Caco-2 (cell line): ENCODE results near the gene DDRGK1. TPM values are rescaled to one million over a fixed set of nuclear protein-coding genes. Genes with fewer than 3 reads are reported as not detected.

Source experiments
- BruUV-seq: library from RNA; stranded (reverse); fragments of 400-500 nt; replicated peaks from 2 replicates; lab custom pipeline; 2021; lab: Mats Ljungman, UMichigan
- CTCF ChIA-PET: fragments of 300-600 bp; sonication (Branson Sonifier 250); formaldehyde crosslinking; loops from one replicate; lab custom pipeline; 2022; ENCODE audit warnings: antibody characterized with exemption; lab: Charles Lee
- POLR2A ChIA-PET: fragments of 300-600 bp; sonication (Branson Sonifier 250); formaldehyde crosslinking; loops from one replicate; lab custom pipeline; 2022; ENCODE audit warnings: antibody characterized with exemption; lab: Charles Lee
- DNase-seq, 2 experiments: peaks; one replicate each; pipeline versions ENCODE4 v3.0.0 to v3.0.0-alpha.2; 2020 to 2022
- H3K27me3 ChIP-seq: replicated peaks from 2 replicates; pipeline ENCODE4 v1.6.0; 2011; ENCODE audit warnings: low read length; ENCODE audit not compliant: control insufficient read depth, insufficient read depth
- H3K36me3 ChIP-seq: 2 replicates; pipeline ENCODE4 v1.5.1; 2011; ENCODE audit warnings: low read length; ENCODE audit not compliant: control insufficient read depth, insufficient read depth
- H3K4me1 ChIP-seq: fragments of 250-450 bp; sonication (Bioruptor Pico); 2 replicates; pipeline ENCODE4 v1.5.1; 2020; ENCODE audit warnings: mild to moderate bottlenecking
- H3K4me3 ChIP-seq: 2 replicates; pipeline ENCODE4 v1.5.1; 2011; ENCODE audit warnings: low read depth, mild to moderate bottlenecking, control low read depth, low read length
- H3K9me3 ChIP-seq: fragments of 250-450 bp; sonication (Bioruptor Pico); 2 replicates; pipeline ENCODE4 v1.5.1; 2020; ENCODE audit warnings: mild to moderate bottlenecking, moderate library complexity
- H3K27ac Mint-ChIP-seq: one replicate; pipeline ENCODE4 v1.8.0; 2022; ENCODE audit warnings: mixed read lengths; ENCODE audit not compliant: unreplicated experiment
- H3K27me3 Mint-ChIP-seq: one replicate; pipeline ENCODE4 v1.8.0; 2022; ENCODE audit warnings: mixed read lengths; ENCODE audit not compliant: insufficient read depth, unreplicated experiment
- H3K36me3 Mint-ChIP-seq: one replicate; pipeline ENCODE4 v1.8.0; 2022; ENCODE audit warnings: mild to moderate bottlenecking, mixed read lengths; ENCODE audit not compliant: insufficient read depth, unreplicated experiment
- H3K4me1 Mint-ChIP-seq: one replicate; pipeline ENCODE4 v1.8.0; 2022; ENCODE audit warnings: low read depth, mixed read lengths; ENCODE audit not compliant: unreplicated experiment
- H3K4me3 Mint-ChIP-seq: one replicate; pipeline ENCODE4 v1.8.0; 2022; ENCODE audit warnings: mild to moderate bottlenecking, moderate library complexity, mixed read lengths; ENCODE audit not compliant: unreplicated experiment
- H3K9me3 Mint-ChIP-seq: one replicate; pipeline ENCODE4 v1.8.0; 2022; ENCODE audit warnings: mixed read lengths; ENCODE audit not compliant: unreplicated experiment
- intact Hi-C: fragments of 100-400 bp; cut with micrococcal nuclease; formaldehyde crosslinking; loops from one replicate; pipeline ENCODE4 v1.10.0; 2022; ENCODE audit not compliant: unreplicated experiment
- total RNA-seq: library from RNA; stranded (reverse); gene quantifications from 2 replicates; pipeline ENCODE4 v1.2.3, GENCODE V29; 2022
- TF ChIP-seq, protein P1 (sequence below), 2 experiments: fragments of 200-600 bp in 1 of 2; IDR thresholded peaks; 1 replicate in 1 of 2; 2 replicates in 1 of 2; pipeline versions ENCODE4 v1.5.1 to v1.8.0; 2011 to 2022; ENCODE audit warnings: antibody characterized with exemption in 1 of 2, control low read depth in 1 of 2, inconsistent platforms in 1 of 2, low read depth in 1 of 2, low read length in 1 of 2, mild to moderate bottlenecking in 1 of 2, moderate library complexity in 1 of 2; ENCODE audit not compliant: insufficient read depth in 1 of 2, severe bottlenecking in 1 of 2, unreplicated experiment in 1 of 2

Gene DDRGK1
- total RNA-seq, 1 experiment from 2014 or later = 84.8 TPM

DNA sequence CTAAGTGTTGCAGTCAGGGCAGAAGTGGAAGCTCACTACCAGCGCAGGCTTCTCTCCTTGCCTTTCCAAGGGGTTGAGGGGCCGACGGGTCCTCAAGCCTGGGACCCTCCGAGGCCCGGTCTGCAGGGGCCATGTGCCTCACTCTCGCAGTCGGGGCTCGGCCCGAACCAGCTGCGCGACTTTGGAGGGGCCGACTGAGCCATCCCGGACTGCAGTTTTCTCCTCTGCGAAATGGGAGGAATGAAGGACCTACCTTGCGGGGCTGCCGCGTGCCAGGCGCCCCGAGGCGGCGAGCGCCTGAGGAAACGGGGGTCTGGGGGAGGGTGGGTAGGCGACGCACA, 36.8 kb downstream of the DDRGK1 start:
- intact Hi-C loops = no loop called here

DNA sequence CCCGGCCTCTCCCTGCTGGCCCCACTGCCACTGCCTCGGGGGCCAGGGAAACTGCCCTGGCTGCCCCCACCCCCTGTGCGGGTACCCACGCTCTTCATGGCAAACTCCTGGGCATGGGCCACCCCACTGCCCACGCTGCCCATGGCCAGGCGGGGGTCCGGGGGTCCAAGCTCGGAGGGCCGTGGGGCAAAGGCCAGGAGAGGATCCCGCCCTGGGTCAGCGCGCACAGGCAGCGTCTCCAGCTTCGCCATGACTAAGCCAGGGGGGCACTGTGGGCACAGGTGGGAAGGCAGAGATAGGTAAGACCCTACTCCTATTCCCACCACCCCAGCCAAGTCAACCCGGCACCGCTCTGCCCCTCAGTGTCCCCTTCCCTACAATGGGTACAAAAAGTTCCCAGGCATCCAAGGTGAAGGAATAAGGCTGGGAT, 37.6 kb downstream of the DDRGK1 start:
- BruUV-seq = no TSS peak
- H3K4me1 Mint-ChIP-seq = no peaks in the 10 kb centered on the region
- Histone ChIP-seq H3K4me1 (peaks cover 5% of the 10 kb centered on the region; the same call in 1 of the 2 replicates), H3K9me3 (no peaks in the 10 kb centered on the region), H3K4me3 (no peak overlapping the region), H3K27me3 (no peaks in the 10 kb centered on the region), H3K36me3 (no peaks in the 10 kb centered on the region)
- no peak overlapping the region for H3K27ac Mint-ChIP-seq
- no peak for DNase-seq
- no peaks in the 10 kb centered on the region for H3K36me3 Mint-ChIP-seq
- intact Hi-C loops = no loop called here
- CTCF ChIA-PET = no interaction called here
- H3K27me3 Mint-ChIP-seq = no peaks in the 10 kb centered on the region
- POLR2A ChIA-PET = no interaction called here
- TF ChIP-seq, protein P1, sequence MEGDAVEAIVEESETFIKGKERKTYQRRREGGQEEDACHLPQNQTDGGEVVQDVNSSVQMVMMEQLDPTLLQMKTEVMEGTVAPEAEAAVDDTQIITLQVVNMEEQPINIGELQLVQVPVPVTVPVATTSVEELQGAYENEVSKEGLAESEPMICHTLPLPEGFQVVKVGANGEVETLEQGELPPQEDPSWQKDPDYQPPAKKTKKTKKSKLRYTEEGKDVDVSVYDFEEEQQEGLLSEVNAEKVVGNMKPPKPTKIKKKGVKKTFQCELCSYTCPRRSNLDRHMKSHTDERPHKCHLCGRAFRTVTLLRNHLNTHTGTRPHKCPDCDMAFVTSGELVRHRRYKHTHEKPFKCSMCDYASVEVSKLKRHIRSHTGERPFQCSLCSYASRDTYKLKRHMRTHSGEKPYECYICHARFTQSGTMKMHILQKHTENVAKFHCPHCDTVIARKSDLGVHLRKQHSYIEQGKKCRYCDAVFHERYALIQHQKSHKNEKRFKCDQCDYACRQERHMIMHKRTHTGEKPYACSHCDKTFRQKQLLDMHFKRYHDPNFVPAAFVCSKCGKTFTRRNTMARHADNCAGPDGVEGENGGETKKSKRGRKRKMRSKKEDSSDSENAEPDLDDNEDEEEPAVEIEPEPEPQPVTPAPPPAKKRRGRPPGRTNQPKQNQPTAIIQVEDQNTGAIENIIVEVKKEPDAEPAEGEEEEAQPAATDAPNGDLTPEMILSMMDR (IDR thresholded peaks at IDR 0.05; ENCODE audit: insufficient read depth in 1 of 2, low read depth in 1 of 2, low read length in 1 of 2, severe bottlenecking in 1 of 2, unreplicated experiment in 1 of 2) = no peak
- no peak overlapping the region for H3K4me3 Mint-ChIP-seq
- H3K9me3 Mint-ChIP-seq = no peaks in the 10 kb centered on the region

More for the DNA sequence above, 36.8 kb downstream of the DDRGK1 start:
- Histone ChIP-seq H3K36me3 (no peaks in the 10 kb centered on the region), H3K4me3 (no peak overlapping the region), H3K27me3 (no peaks in the 10 kb centered on the region), H3K9me3 (no peaks in the 10 kb centered on the region), H3K4me1 (peaks cover 8% of the 10 kb centered on the region; the same call in 1 of the 2 replicates)
- Mint-ChIP-seq H3K4me1 (no peaks in the 10 kb centered on the region), H3K36me3 (peaks cover 7% of the 10 kb centered on the region), H3K4me3 (no peak overlapping the region), H3K9me3 (no peaks in the 10 kb centered on the region), H3K27ac (no peak overlapping the region), H3K27me3 (peaks cover 3% of the 10 kb centered on the region)
- CTCF ChIA-PET = no interaction called here
- TF ChIP-seq, protein P1 (IDR thresholded peaks at IDR 0.05; ENCODE audit: insufficient read depth in 1 of 2, low read depth in 1 of 2, low read length in 1 of 2, severe bottlenecking in 1 of 2, unreplicated experiment in 1 of 2) = no peak
- no TSS peak for BruUV-seq
- DNase-seq = no peak
- POLR2A ChIA-PET = interaction anchor here (0.7 kb wide), 1 partner anchor 8 kb away, joined by 3 read pairs; no protein-coding TSS in a partner anchor

DNA sequence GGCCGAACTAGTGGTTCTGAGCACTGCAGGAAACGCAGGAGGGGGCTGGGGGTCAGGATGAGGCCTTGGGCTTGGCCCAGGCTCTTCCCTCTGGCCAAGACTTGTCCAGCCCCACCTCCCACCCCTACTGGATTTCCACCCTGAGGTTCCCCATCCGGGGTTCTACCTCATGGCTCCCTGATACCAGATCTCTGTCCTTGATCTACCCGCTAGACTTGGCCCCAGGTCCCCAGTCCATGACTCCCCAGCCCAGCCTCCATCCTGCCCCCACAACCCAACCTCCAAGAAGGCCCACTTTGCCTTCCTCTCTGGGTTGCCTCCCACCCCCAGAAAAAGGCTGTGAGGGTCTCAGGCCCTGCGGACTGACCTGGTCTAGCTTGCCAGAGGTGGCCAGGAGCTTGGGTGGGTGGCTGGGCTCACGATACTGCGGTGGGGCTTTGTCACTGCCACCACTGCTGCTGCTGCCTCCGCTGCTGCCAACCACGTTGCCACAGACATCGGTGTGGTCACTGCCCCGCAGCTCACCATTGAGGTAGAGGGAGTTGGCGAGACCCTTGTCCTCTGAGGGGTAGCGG, 38.1 kb downstream of the DDRGK1 start:
- no TSS peak for BruUV-seq
- no peak for DNase-seq
- Histone ChIP-seq H3K4me1 (peaks cover 5% of the 10 kb centered on the region; the same call in 1 of the 2 replicates), H3K9me3 (no peaks in the 10 kb centered on the region), H3K36me3 (no peaks in the 10 kb centered on the region), H3K4me3 (no peak overlapping the region), H3K27me3 (no peaks in the 10 kb centered on the region)
- Mint-ChIP-seq H3K27me3 (no peaks in the 10 kb centered on the region), H3K4me3 (no peak overlapping the region), H3K9me3 (no peaks in the 10 kb centered on the region), H3K4me1 (no peaks in the 10 kb centered on the region), H3K36me3 (no peaks in the 10 kb centered on the region), H3K27ac (no peak overlapping the region)
- ChIA-PET CTCF (no interaction called here), POLR2A (no interaction called here)
- TF ChIP-seq, protein P1 (IDR thresholded peaks at IDR 0.05; ENCODE audit: insufficient read depth in 1 of 2, low read depth in 1 of 2, low read length in 1 of 2, severe bottlenecking in 1 of 2, unreplicated experiment in 1 of 2) = no peak
- intact Hi-C loops = no loop called here
